Stimulated activated CD8-positive, alpha-beta memory T cell treated with anti-CD3 and anti-CD28 coated beads, Interleukin-4, amount 100 ng/mL, for 4 hours (primary cell): ENCODE data around the gene CHD6.

Experiments used
- DNase-seq, 2 donors: peaks; one replicate each; pipeline ENCODE4 v3.0.0-alpha.2; 2020; ENCODE audit warnings: low read depth in 2 of 2, low spot score in 1 of 2

Gene CHD6

GRCh38 chr20:41467690-41468089, 150.5 kb downstream of the CHD6 start:
- no peak for DNase-seq

GRCh38 chr20:41467220-41467619, 151.0 kb downstream of the CHD6 start:
- DNase-seq, result no peak

GRCh38 chr20:41463567-41463966, 154.6 kb downstream of the CHD6 start:
- no peak for DNase-seq

GRCh38 chr20:41462372-41463161, 155.6 kb downstream of the CHD6 start:
- DNase-seq, result no peak

GRCh38 chr20:41458761-41459160, 159.4 kb downstream of the CHD6 start:
- DNase-seq, result no peak

GRCh38 chr20:41457173-41457857, 160.9 kb downstream of the CHD6 start:
- no peak for DNase-seq

GRCh38 chr20:41456351-41456750, 161.8 kb downstream of the CHD6 start:
- DNase-seq, result no peak

- no peak for DNase-seq
Observed at GRCh38 chr20:41454250-41454649, 163.9 kb downstream of the CHD6 start.

GRCh38 chr20:41453010-41453950, 164.9 kb downstream of the CHD6 start:
- DNase-seq, result no peak

- DNase-seq, result no peak
Observed at GRCh38 chr20:41452226-41452625, 166.0 kb downstream of the CHD6 start.

GRCh38 chr20:41447006-41447405, 171.2 kb downstream of the CHD6 start:
- no peak for DNase-seq

- DNase-seq, result no peak
Observed at GRCh38 chr20:41446456-41446855, 171.7 kb downstream of the CHD6 start.

GRCh38 chr20:41444821-41445220, 173.4 kb downstream of the CHD6 start:
- no peak for DNase-seq

GRCh38 chr20:41443691-41444090, 174.5 kb downstream of the CHD6 start:
- no peak for DNase-seq

GRCh38 chr20:41440882-41441281, 177.3 kb downstream of the CHD6 start:
- DNase-seq, result no peak

- no peak for DNase-seq
Observed at GRCh38 chr20:41437836-41438235, 180.3 kb downstream of the CHD6 start.

- no peak for DNase-seq
Observed at GRCh38 chr20:41436679-41437078, 181.5 kb downstream of the CHD6 start.

GRCh38 chr20:41433203-41433602, 185.0 kb downstream of the CHD6 start:
- DNase-seq, result no peak

- DNase-seq, result no peak
Observed at GRCh38 chr20:41432746-41433145, 185.4 kb downstream of the CHD6 start.

GRCh38 chr20:41428285-41428684, 189.9 kb downstream of the CHD6 start:
- DNase-seq, result no peak

GRCh38 chr20:41427833-41428232, 190.3 kb downstream of the CHD6 start:
- DNase-seq, result no peak

GRCh38 chr20:41426976-41427375, 191.2 kb downstream of the CHD6 start:
- no peak for DNase-seq
